ENCODE data around the gene ZNF717. TPM values are rescaled to one million over a fixed set of nuclear protein-coding genes. Genes with fewer than 3 reads are reported as not detected.
"Not testable (repeated sequence)": the region's sequence is repeated elsewhere in the genome, so short reads cannot be mapped to it uniquely, and the experiment has no call there.

The ZNF717 gene
- total RNA-seq (1 to 10 TPM; 7.2 to 7.3 TPM), polyA plus RNA-seq (6.1 TPM)

DNA sequence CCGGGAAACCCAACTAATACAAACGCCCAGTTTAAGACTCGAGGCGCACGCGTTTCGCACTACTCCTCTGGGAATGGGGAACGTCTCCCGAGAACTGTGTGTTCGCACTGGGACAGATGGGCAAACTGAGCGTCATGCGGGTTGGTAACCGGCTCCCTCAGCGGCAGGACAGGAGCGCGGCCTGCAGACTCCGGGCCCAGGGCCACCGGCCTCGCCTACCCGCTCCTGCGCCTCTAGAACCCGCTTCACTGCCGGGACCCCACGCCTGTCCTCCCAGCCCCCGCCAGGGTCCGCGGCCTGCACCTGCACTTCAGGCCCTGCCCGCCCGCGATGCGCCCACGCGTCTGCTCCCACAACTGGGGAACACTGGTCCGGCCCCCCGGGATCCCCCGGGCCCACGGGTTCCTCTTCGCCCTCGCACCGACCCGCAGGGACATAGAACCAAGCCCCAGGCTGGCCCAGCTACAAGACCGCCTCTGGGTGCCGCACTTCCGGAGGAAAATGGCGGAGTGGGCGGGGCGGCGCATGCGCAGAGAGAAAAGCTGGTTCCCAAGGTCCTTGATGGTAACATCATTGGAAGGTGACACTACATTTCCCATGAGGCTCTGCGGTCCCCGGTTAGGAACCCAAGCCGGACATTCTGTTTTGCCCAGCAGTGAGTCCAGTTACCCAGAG lies at the start of gene ZNF717:
Gene ZNF717, minus strand, starts transcription at position 469 of the 675 bp plus-strand sequence. CDS start 2,187 bp downstream, outside the sequence.
- H3K36me3 Mint-ChIP-seq: peaks cover 5 to 35% (median 32%) of the 10 kb centered on the region in 3 donors

GRCh38 chr3:75831076-75831475 lies 45.7 kb upstream of the ZNF717 start:
- peak overlapping the region in 1 of 7 donors; percentile 33 for H3K4me3 Mint-ChIP-seq
- H3K9me3 Mint-ChIP-seq: peaks cover 3 to 11% (median 6%) of the 10 kb centered on the region in 5 donors
- H3K4me1 Mint-ChIP-seq; CTCF ChIA-PET; H3K27ac Mint-ChIP-seq; H3K4me1 ChIP-seq (ENCODE audit: insufficient read depth, low read length); H3K27ac ChIP-seq (ENCODE audit: low read depth, low read length); H3K36me3 Mint-ChIP-seq; H3K9me3 ChIP-seq (ENCODE audit: low read length); POLR2A ChIA-PET; H3K36me3 ChIP-seq (ENCODE audit: insufficient read depth, low read length); H3K27me3 ChIP-seq (ENCODE audit: insufficient read depth, low read length, poor library complexity, severe bottlenecking); H3K4me3 ChIP-seq (ENCODE audit: low read length); H3K27me3 Mint-ChIP-seq; DNase-seq: not testable (repeated sequence)

More for the DNA sequence above, at the start of gene ZNF717:
- CTCF ChIA-PET; H3K36me3 ChIP-seq (ENCODE audit: insufficient read depth, low read length); H3K27me3 Mint-ChIP-seq; H3K4me1 ChIP-seq (ENCODE audit: insufficient read depth, low read length); POLR2A ChIA-PET; H3K9me3 ChIP-seq (ENCODE audit: low read length); H3K27me3 ChIP-seq (ENCODE audit: insufficient read depth, low read length, poor library complexity, severe bottlenecking): not testable (repeated sequence)
- peak within 1 kb of the TSS; percentile 63 for H3K4me3 ChIP-seq (ENCODE audit: low read length)
- Mint-ChIP-seq H3K27ac (peak within 1 kb of the TSS; percentile 83 to 94 (median 90)), H3K4me3 (peak within 1 kb of the TSS; percentile 87 to 97 (median 89)), H3K4me1 (peaks cover 12 to 38% (median 25%) of the 10 kb centered on the region in 3 donors), H3K9me3 (peaks cover 4 to 16% (median 7%) of the 10 kb centered on the region in 5 donors)
- peak; percentile 78 to 95 (median 87) for DNase-seq
- peak within 1 kb of the TSS; percentile 51 for H3K27ac ChIP-seq (ENCODE audit: low read depth, low read length)

- H3K9me3 ChIP-seq (ENCODE audit: low read length); DNase-seq; H3K27ac Mint-ChIP-seq; H3K36me3 Mint-ChIP-seq; POLR2A ChIA-PET; CTCF ChIA-PET; H3K9me3 Mint-ChIP-seq; H3K4me1 ChIP-seq (ENCODE audit: insufficient read depth, low read length); H3K36me3 ChIP-seq (ENCODE audit: insufficient read depth, low read length); H3K27me3 Mint-ChIP-seq; H3K4me3 Mint-ChIP-seq; H3K27me3 ChIP-seq (ENCODE audit: insufficient read depth, low read length, poor library complexity, severe bottlenecking); H3K4me3 ChIP-seq (ENCODE audit: low read length); H3K4me1 Mint-ChIP-seq; H3K27ac ChIP-seq (ENCODE audit: low read depth, low read length): not testable (repeated sequence)
Observed at GRCh38 chr3:75818019-75818418, 32.7 kb upstream of the ZNF717 start.

- H3K9me3 ChIP-seq (ENCODE audit: low read length); H3K27me3 Mint-ChIP-seq; H3K27me3 ChIP-seq (ENCODE audit: insufficient read depth, low read length, poor library complexity, severe bottlenecking); POLR2A ChIA-PET; H3K27ac ChIP-seq (ENCODE audit: low read depth, low read length); H3K4me1 ChIP-seq (ENCODE audit: insufficient read depth, low read length); H3K4me3 ChIP-seq (ENCODE audit: low read length); H3K9me3 Mint-ChIP-seq; H3K36me3 Mint-ChIP-seq; H3K27ac Mint-ChIP-seq; H3K4me1 Mint-ChIP-seq; DNase-seq; H3K4me3 Mint-ChIP-seq; H3K36me3 ChIP-seq (ENCODE audit: insufficient read depth, low read length); CTCF ChIA-PET: not testable (repeated sequence)
Observed at GRCh38 chr3:75816287-75817180, 31.2 kb upstream of the ZNF717 start.

GRCh38 chr3:75814797-75815196 lies 29.4 kb upstream of the ZNF717 start:
- POLR2A ChIA-PET: no interaction called here
- no peak for DNase-seq
- peak overlapping the region in 1 of 8 donors; percentile 1 for H3K27ac Mint-ChIP-seq
- H3K36me3 Mint-ChIP-seq: no peaks in the 10 kb centered on the region
- H3K9me3 ChIP-seq (ENCODE audit: low read length): no peaks in the 10 kb centered on the region
- CTCF ChIA-PET: no interaction called here
- H3K27me3 ChIP-seq (ENCODE audit: insufficient read depth, low read length, poor library complexity, severe bottlenecking): no peaks in the 10 kb centered on the region
- H3K4me3 Mint-ChIP-seq: no peak overlapping the region
- H3K9me3 Mint-ChIP-seq: peaks cover 0 to 9% (median 4%) of the 10 kb centered on the region in 5 donors
- H3K4me1 ChIP-seq (ENCODE audit: insufficient read depth, low read length): no peaks in the 10 kb centered on the region
- no peak overlapping the region for H3K27ac ChIP-seq (ENCODE audit: low read depth, low read length)
- H3K27me3 Mint-ChIP-seq: no peaks in the 10 kb centered on the region
- H3K4me3 ChIP-seq (ENCODE audit: low read length): no peak overlapping the region
- no peaks in the 10 kb centered on the region for H3K4me1 Mint-ChIP-seq
- H3K36me3 ChIP-seq (ENCODE audit: insufficient read depth, low read length): no peaks in the 10 kb centered on the region

DNA sequence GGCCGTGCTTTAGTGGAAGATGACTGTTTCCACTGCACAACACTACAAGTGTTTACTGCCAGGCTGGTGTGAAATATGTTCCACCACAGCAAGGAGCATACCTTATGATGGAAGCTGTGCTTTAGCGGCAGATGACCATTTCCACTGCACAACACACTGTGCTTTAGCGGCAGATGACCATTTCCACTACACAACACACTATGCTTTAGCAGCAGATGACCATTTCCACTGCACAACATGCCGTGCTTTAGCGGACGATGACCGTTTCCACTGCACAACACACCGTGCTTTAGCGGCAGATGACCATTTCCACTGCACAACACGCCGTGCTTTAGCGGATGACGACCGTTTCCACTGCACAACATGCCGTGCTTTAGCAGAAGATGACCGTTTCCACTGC lies 2.8 kb downstream of the ZNF717 start:
- Mint-ChIP-seq H3K27me3 (no peaks in the 10 kb centered on the region), H3K27ac (no peak overlapping the region), H3K4me3 (peak overlapping the region in 1 of 7 donors; percentile 27), H3K9me3 (peaks cover 4 to 23% (median 16%) of the 10 kb centered on the region in 5 donors), H3K4me1 (peaks cover 12 to 38% (median 37%) of the 10 kb centered on the region in 3 donors), H3K36me3 (peaks cover 15 to 58% (median 55%) of the 10 kb centered on the region in 3 donors)
- no peak overlapping the region for H3K4me3 ChIP-seq (ENCODE audit: low read length)
- no peaks in the 10 kb centered on the region for H3K27me3 ChIP-seq (ENCODE audit: insufficient read depth, low read length, poor library complexity, severe bottlenecking)
- POLR2A ChIA-PET: no interaction called here
- DNase-seq: no peak
- peaks cover 3% of the 10 kb centered on the region for H3K36me3 ChIP-seq (ENCODE audit: insufficient read depth, low read length)
- CTCF ChIA-PET: no interaction called here
- H3K9me3 ChIP-seq (ENCODE audit: low read length): no peaks in the 10 kb centered on the region
- H3K27ac ChIP-seq (ENCODE audit: low read depth, low read length): no peak overlapping the region
- peaks cover 6% of the 10 kb centered on the region for H3K4me1 ChIP-seq (ENCODE audit: insufficient read depth, low read length)

DNA sequence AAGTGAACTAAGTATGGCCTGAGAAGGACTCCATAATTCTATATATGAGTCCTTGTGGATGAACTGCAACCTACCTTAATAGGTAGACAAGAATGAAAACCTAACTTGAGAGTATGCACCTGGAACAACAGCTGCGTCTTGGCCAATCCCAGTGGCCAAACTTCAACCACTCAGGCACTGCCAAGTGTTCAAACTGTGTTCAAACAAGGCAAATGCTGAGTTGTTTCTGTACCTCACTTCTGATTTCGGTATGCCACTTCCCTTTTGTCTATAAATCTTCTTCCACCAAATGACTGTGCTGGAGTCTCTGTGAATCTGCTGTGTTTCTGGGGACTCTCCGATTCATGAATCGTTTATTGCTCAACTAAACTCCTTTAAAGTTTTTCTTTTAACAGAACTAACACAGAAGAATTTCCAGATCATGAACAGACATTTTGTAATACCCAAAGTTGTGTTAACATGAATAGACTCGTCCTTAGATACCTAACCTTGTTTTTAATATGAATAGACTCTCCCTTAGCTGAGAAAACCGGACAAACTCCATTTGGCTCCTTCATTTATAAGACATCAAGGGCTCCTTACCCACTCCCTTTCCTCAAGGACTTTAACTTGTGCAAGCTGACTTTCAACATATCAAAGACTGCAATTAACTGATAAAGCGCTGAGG lies 4.1 kb downstream of the ZNF717 start:
- ChIA-PET CTCF (no interaction called here), POLR2A (no interaction called here)
- no peak overlapping the region for H3K27ac ChIP-seq (ENCODE audit: low read depth, low read length)
- H3K9me3 Mint-ChIP-seq: peaks cover 4 to 26% (median 19%) of the 10 kb centered on the region in 5 donors
- H3K36me3 Mint-ChIP-seq: peaks cover 17 to 68% (median 63%) of the 10 kb centered on the region in 3 donors
- H3K36me3 ChIP-seq (ENCODE audit: insufficient read depth, low read length): peaks cover 3% of the 10 kb centered on the region
- peaks cover 12 to 37% (median 37%) of the 10 kb centered on the region in 3 donors for H3K4me1 Mint-ChIP-seq
- no peak overlapping the region for H3K4me3 ChIP-seq (ENCODE audit: low read length)
- H3K27ac Mint-ChIP-seq: peak overlapping the region in 3 of 8 donors; percentile 9 to 42 (median 36)
- no peaks in the 10 kb centered on the region for H3K27me3 Mint-ChIP-seq
- H3K4me3 Mint-ChIP-seq: no peak overlapping the region
- no peaks in the 10 kb centered on the region for H3K9me3 ChIP-seq (ENCODE audit: low read length)
- DNase-seq: no peak
- no peaks in the 10 kb centered on the region for H3K27me3 ChIP-seq (ENCODE audit: insufficient read depth, low read length, poor library complexity, severe bottlenecking)
- peaks cover 6% of the 10 kb centered on the region for H3K4me1 ChIP-seq (ENCODE audit: insufficient read depth, low read length)

DNA sequence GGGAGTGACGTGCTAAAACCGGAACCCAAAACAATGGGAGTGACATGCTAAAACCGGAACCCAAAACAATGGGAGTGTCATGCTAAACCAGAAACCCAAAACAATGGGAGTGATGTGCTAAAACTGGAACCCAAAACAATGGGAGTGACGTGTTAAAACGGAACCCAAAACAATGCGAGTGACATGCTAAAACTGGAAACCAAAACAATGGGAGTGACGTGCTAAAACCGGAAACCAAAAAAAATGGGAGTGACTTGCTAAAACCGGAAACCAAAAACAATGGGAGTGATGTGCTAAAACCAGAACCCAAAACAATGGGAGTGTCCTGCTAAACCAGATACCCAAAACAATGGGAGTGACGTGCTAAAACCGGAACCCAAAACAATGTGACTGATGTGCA lies 7.6 kb downstream of the ZNF717 start:
- peaks cover 4 to 35% (median 22%) of the 10 kb centered on the region in 5 donors for H3K9me3 Mint-ChIP-seq
- H3K27ac ChIP-seq (ENCODE audit: low read depth, low read length); H3K4me3 Mint-ChIP-seq; H3K36me3 ChIP-seq (ENCODE audit: insufficient read depth, low read length); DNase-seq; H3K27ac Mint-ChIP-seq; H3K9me3 ChIP-seq (ENCODE audit: low read length); H3K27me3 ChIP-seq (ENCODE audit: insufficient read depth, low read length, poor library complexity, severe bottlenecking); CTCF ChIA-PET; H3K4me3 ChIP-seq (ENCODE audit: low read length); POLR2A ChIA-PET; H3K4me1 ChIP-seq (ENCODE audit: insufficient read depth, low read length); H3K27me3 Mint-ChIP-seq: not testable (repeated sequence)
- peaks cover 3 to 24% (median 13%) of the 10 kb centered on the region in 3 donors for H3K4me1 Mint-ChIP-seq
- peaks cover 17 to 65% (median 64%) of the 10 kb centered on the region in 3 donors for H3K36me3 Mint-ChIP-seq

Data from CD8-positive, alpha-beta memory T cell (primary cell).